GM23248 (cell line): ENCODE data around the gene CD300LG. TPM values are rescaled to one million over a fixed set of nuclear protein-coding genes. Genes with fewer than 3 reads are reported as not detected.

Source experiments
- DNase-seq: peaks from one replicate; pipeline ENCODE4 v3.0.0-alpha.2; 2015
- H2AFZ ChIP-seq: fragments of 200-600 bp; sonication (generic); 2 replicates; pipeline ENCODE4 v1.6.1; 2016; ENCODE audit warnings: antibody characterized with exemption
- H3F3A ChIP-seq: fragments of 200-600 bp; sonication (generic); 2 replicates; pipeline ENCODE4 v1.6.1; 2016; ENCODE audit warnings: mild to moderate bottlenecking, antibody characterized with exemption, mixed run types; ENCODE audit not compliant: insufficient read depth
- H3K27ac ChIP-seq: fragments of 200-600 bp; sonication (generic); 2 replicates; pipeline ENCODE4 v1.5.1; 2016; ENCODE audit warnings: mild to moderate bottlenecking
- H3K27me3 ChIP-seq: fragments of 200-600 bp; sonication (generic); replicated peaks from 2 replicates; pipeline ENCODE4 v1.6.1; 2016; ENCODE audit warnings: mild to moderate bottlenecking; ENCODE audit not compliant: insufficient read depth
- H3K36me3 ChIP-seq: fragments of 200-600 bp; sonication (generic); 2 replicates; pipeline ENCODE4 v1.6.1; 2016; ENCODE audit warnings: low read depth, mild to moderate bottlenecking
- H3K4me1 ChIP-seq: fragments of 200-600 bp; sonication (generic); 2 replicates; pipeline ENCODE4 v1.6.1; 2016; ENCODE audit warnings: mild to moderate bottlenecking; ENCODE audit not compliant: insufficient read depth
- H3K4me2 ChIP-seq: fragments of 200-600 bp; sonication (generic); one replicate; pipeline ENCODE4 v1.6.1; 2016; ENCODE audit warnings: mild to moderate bottlenecking; ENCODE audit not compliant: unreplicated experiment
- H3K4me3 ChIP-seq: fragments of 200-600 bp; sonication (generic); 2 replicates; pipeline ENCODE4 v1.5.1; 2016; ENCODE audit warnings: mild to moderate bottlenecking
- H3K79me2 ChIP-seq: fragments of 200-600 bp; sonication (generic); 2 replicates; pipeline ENCODE4 v1.6.1; 2016; ENCODE audit warnings: mild to moderate bottlenecking; ENCODE audit not compliant: insufficient read depth
- H3K9ac ChIP-seq: fragments of 200-600 bp; sonication (generic); 2 replicates; pipeline ENCODE4 v1.6.1; 2016; ENCODE audit warnings: mild to moderate bottlenecking
- H3K9me2 ChIP-seq: fragments of 200-600 bp; sonication (generic); 2 replicates; pipeline ENCODE4 v1.6.1; 2016; ENCODE audit warnings: mixed run types, mild to moderate bottlenecking, moderate library complexity; ENCODE audit not compliant: insufficient read depth
- H3K9me3 ChIP-seq: fragments of 200-600 bp; sonication (generic); one replicate; pipeline ENCODE4 v1.6.1; 2017; ENCODE audit warnings: low read depth
- H4K20me1 ChIP-seq: fragments of 200-600 bp; sonication (generic); 2 replicates; pipeline ENCODE4 v1.6.0; 2016; ENCODE audit not compliant: insufficient read depth
- EZH2 ChIP-seq: fragments of 200-600 bp; sonication (generic); IDR thresholded peaks from 2 replicates; pipeline ENCODE4 v1.6.1; 2018; ENCODE audit warnings: antibody characterized with exemption, mild to moderate bottlenecking; ENCODE audit not compliant: insufficient read depth, poor library complexity, severe bottlenecking
- EZH2phosphoT487 ChIP-seq: fragments of 200-600 bp; sonication (generic); IDR thresholded peaks from 2 replicates; pipeline ENCODE4 v1.6.1; 2018; ENCODE audit warnings: antibody characterized with exemption, moderate library complexity, mild to moderate bottlenecking, low read depth; ENCODE audit not compliant: insufficient read depth
- WGBS, 2 experiments: methylation state at CpG; one replicate each; pipeline ENCODE4 v1.1.6; 2015 to 2017; ENCODE audit warnings: low lambda C conversion rate in 2 of 2, low coverage in 1 of 2; ENCODE audit errors: missing lambda C conversion rate in 2 of 2; 5-methylcytosine and 5-hydroxymethylcytosine counted together
- in situ Hi-C: fragments of 300-500 bp; cut with MboI; formaldehyde crosslinking; loops from 2 replicates; pipeline ENCODE4 v1.15.0; 2020
- polyA plus RNA-seq: library from polyadenylated mRNA; unstranded; fragments of >200 nt; fragmentation: Nextera tagmentation; extraction: Ambion mirVana; gene quantifications from 2 replicates; pipeline ENCODE4 v1.2.1, GENCODE V29; 2016
- total RNA-seq: library from RNA; depleted of rRNA; stranded (reverse); fragments of >200 nt; shearing (Covaris generic); gene quantifications from 2 replicates; pipeline ENCODE4 v1.2.3, GENCODE V29; 2014

CD300LG gene
- total and polyA plus RNA-seq, 2 experiments from 2014 or later: not detected

GRCh38 chr17:43842975-43843325, 4.0 kb upstream of the CD300LG start:
- H3F3A ChIP-seq: no peaks in the 10 kb centered on the region
- no peaks in the 10 kb centered on the region for H4K20me1 ChIP-seq
- no peak overlapping the region for H3K4me2 ChIP-seq
- peaks cover 26% of the 10 kb centered on the region; the same call in 1 of the 2 replicates for H3K27me3 ChIP-seq
- in situ Hi-C loops: no loop called here
- H3K4me3 ChIP-seq: no peak overlapping the region
- no peak for DNase-seq
- H3K79me2 ChIP-seq: no peaks in the 10 kb centered on the region
- H3K4me1 ChIP-seq: peaks cover 7% of the 10 kb centered on the region; the same call in 1 of the 2 replicates
- H3K9me3 ChIP-seq: no peaks in the 10 kb centered on the region
- H3K9me2 ChIP-seq: no peaks in the 10 kb centered on the region
- H3K27ac ChIP-seq: no peak overlapping the region
- WGBS, 2 experiments: 73 to 77% methylated on average over 7 of the region's 7 CpGs
- no peak overlapping the region for H2AFZ ChIP-seq
- no peak for TF ChIP-seq EZH2phosphoT487
- TF ChIP-seq EZH2: no peak
- no peaks in the 10 kb centered on the region for H3K36me3 ChIP-seq
- H3K9ac ChIP-seq: no peak overlapping the region

GRCh38 chr17:43844241-43844640, 2.7 kb upstream of the CD300LG start:
- H3K36me3 ChIP-seq: no peaks in the 10 kb centered on the region
- no peaks in the 10 kb centered on the region for H3K79me2 ChIP-seq
- no peaks in the 10 kb centered on the region for H3K9me2 ChIP-seq
- in situ Hi-C loops: no loop called here
- no peaks in the 10 kb centered on the region for H4K20me1 ChIP-seq
- no peaks in the 10 kb centered on the region for H3K9me3 ChIP-seq
- no peaks in the 10 kb centered on the region for H3F3A ChIP-seq
- no peak overlapping the region for H2AFZ ChIP-seq
- H3K4me1 ChIP-seq: peaks cover 7% of the 10 kb centered on the region; the same call in 1 of the 2 replicates
- no peak overlapping the region for H3K9ac ChIP-seq
- H3K27ac ChIP-seq: no peak overlapping the region
- DNase-seq: no peak
- 76 to 86% methylated on average over 5 of the region's 5 CpGs for WGBS, 2 experiments
- no peak overlapping the region for H3K4me3 ChIP-seq
- TF ChIP-seq EZH2: no peak
- TF ChIP-seq EZH2phosphoT487: no peak
- peaks cover 24% of the 10 kb centered on the region; the same call in 1 of the 2 replicates for H3K27me3 ChIP-seq
- no peak overlapping the region for H3K4me2 ChIP-seq

DNA sequence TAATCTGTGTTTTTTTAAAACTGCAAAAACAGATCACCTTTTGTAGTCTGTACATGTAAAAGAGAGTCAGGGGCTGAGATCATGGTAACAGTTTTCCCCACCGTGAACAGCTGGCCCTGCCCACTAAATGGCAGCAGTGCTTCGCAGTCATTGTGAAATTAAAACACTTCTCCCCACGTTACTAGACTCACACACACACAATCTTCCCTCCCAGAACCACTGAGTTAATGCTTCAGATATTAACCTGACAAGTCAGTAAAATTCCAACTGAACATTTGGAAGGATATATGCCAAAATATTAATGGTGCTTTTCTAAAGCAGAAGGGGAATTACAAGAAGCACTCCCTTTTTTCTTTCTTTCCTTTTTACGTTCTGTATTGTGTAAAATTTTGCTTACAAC, 1.2 kb upstream of the CD300LG start:
- Histone ChIP-seq H2AFZ (no peak overlapping the region), H3K36me3 (no peaks in the 10 kb centered on the region), H3K9ac (no peak overlapping the region), H3K4me1 (peaks cover 7% of the 10 kb centered on the region; the same call in 1 of the 2 replicates), H3K79me2 (no peaks in the 10 kb centered on the region), H4K20me1 (no peaks in the 10 kb centered on the region), H3K9me2 (no peaks in the 10 kb centered on the region), H3K27ac (no peak overlapping the region), H3K27me3 (peaks cover 24% of the 10 kb centered on the region; the same call in 1 of the 2 replicates), H3F3A (no peaks in the 10 kb centered on the region), H3K4me2 (no peak overlapping the region), H3K9me3 (no peaks in the 10 kb centered on the region), H3K4me3 (no peak overlapping the region)
- WGBS, 2 experiments: 57 to 60% methylated on average over 4 of the region's 4 CpGs
- in situ Hi-C loops: no loop called here
- no peak for DNase-seq
- no peak for TF ChIP-seq EZH2
- no peak for TF ChIP-seq EZH2phosphoT487

GRCh38 chr17:43846221-43846712, 709 bp upstream of the CD300LG start:
- Histone ChIP-seq H3K9ac (no peak overlapping the region), H3F3A (no peaks in the 10 kb centered on the region), H3K4me1 (peaks cover 6% of the 10 kb centered on the region; the same call in 1 of the 2 replicates), H3K4me3 (no peak overlapping the region), H3K27ac (no peak overlapping the region), H3K27me3 (peaks cover 20% of the 10 kb centered on the region; the same call in 1 of the 2 replicates), H3K4me2 (no peak overlapping the region), H3K9me3 (no peaks in the 10 kb centered on the region), H3K79me2 (no peaks in the 10 kb centered on the region), H3K9me2 (no peaks in the 10 kb centered on the region), H4K20me1 (no peaks in the 10 kb centered on the region), H3K36me3 (no peaks in the 10 kb centered on the region), H2AFZ (no peak overlapping the region)
- peak; percentile 84 for DNase-seq
- no peak for TF ChIP-seq EZH2
- 16 to 17% methylated on average over 13 of the region's 13 CpGs for WGBS, 2 experiments
- in situ Hi-C loops: no loop called here

DNA sequence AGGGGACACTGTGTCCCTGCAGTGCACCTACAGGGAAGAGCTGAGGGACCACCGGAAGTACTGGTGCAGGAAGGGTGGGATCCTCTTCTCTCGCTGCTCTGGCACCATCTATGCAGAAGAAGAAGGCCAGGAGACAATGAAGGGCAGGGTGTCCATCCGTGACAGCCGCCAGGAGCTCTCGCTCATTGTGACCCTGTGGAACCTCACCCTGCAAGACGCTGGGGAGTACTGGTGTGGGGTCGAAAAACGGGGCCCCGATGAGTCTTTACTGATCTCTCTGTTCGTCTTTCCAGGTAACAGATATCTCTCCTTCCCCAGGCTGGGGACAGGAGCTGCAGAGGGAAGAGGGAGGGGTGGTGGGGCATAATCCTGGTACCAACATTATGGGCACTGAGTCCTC, 1.6 kb downstream of the CD300LG start:
- Histone ChIP-seq H2AFZ (no peak overlapping the region), H3K4me3 (no peak overlapping the region), H3K9me2 (no peaks in the 10 kb centered on the region), H3K9ac (no peak overlapping the region), H3K4me2 (no peak overlapping the region), H3K9me3 (no peaks in the 10 kb centered on the region), H3F3A (no peaks in the 10 kb centered on the region), H3K27ac (no peak overlapping the region), H4K20me1 (no peaks in the 10 kb centered on the region), H3K36me3 (no peaks in the 10 kb centered on the region), H3K27me3 (peaks cover 19% of the 10 kb centered on the region; the same call in 1 of the 2 replicates), H3K4me1 (no peaks in the 10 kb centered on the region), H3K79me2 (no peaks in the 10 kb centered on the region)
- TF ChIP-seq EZH2phosphoT487: no peak
- TF ChIP-seq EZH2: no peak
- in situ Hi-C loops: no loop called here
- no peak for DNase-seq
- WGBS, 2 experiments: 89% methylated on average over 10 of the region's 10 CpGs
